Stimulated activated CD4-positive, alpha-beta T cell treated with anti-CD3 and anti-CD28 coated beads, Interleukin-4, amount 100 ng/mL, for 24 hours (primary cell): Measurements from ENCODE around the gene CRABP1.

ENCODE experiments used
- DNase-seq: peaks from one replicate; pipeline ENCODE4 v3.0.0-alpha.2; 2020

CRABP1 gene

GRCh38 chr15:78347586-78348543 lies 7.7 kb downstream of the CRABP1 start:
- DNase-seq: no peak

DNA sequence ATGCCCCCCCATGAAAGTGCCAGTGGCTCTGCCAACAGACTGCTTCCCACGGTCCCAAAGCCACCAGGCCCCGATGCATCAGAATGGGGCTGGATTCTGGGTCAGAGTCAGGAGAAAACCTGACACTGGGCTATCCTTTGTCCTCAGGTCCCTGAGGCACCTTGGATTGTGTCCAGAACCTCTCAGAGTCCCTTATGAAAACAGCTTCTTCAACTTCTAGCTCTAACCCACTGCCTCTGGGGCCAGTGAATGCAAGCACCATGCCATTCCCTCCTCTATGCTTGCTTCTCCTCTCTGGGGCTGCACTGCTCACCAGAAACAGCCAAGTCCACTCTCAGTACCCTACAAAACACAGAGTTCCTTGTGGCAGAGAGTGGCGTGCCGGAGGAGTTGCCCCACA lies 9.9 kb downstream of the CRABP1 start:
- DNase-seq: no peak

- no peak for DNase-seq
These were observed 11.4 kb downstream of the CRABP1 start for GRCh38 chr15:78351539-78351938.

- no peak for DNase-seq
These were observed 12.9 kb downstream of the CRABP1 start for GRCh38 chr15:78353093-78353492.

- no peak for DNase-seq
These were observed 15.0 kb downstream of the CRABP1 start for GRCh38 chr15:78355177-78355576.

DNA sequence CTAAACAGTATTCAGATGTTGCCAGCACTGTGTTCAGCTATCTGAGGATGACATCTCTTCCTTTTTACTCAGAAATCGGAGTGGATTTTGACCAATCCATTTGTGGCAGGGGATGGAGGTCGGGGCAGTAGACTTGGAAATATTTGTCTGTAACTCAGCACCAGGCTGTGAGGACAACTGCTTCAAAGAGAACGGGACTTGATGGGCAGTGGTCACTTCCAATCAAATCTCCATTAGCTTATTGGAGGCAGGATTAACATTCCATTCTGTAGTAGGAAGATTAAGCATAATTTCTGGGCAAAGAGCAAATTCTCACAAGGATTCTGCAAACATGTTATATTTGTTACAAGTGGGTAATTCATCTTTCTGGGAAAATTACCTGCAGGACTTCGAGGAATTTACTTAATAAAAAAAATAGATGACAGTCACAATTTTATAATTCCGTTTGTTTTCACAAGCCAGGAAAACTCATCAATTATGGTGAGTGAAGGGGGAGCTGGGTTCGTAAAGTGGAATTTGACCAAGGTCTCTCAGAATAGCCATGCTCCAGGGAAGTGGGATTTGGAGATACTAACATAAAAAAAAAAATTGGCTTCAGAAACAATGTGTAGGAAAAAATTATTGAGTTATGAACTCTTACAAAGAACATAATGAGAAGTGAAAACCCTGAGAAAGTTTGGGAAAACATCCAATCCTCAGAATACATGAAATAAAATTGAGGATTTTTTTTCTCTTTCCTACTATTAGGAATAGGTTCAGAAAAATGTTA lies 18.1 kb downstream of the CRABP1 start:
- no peak for DNase-seq

DNA sequence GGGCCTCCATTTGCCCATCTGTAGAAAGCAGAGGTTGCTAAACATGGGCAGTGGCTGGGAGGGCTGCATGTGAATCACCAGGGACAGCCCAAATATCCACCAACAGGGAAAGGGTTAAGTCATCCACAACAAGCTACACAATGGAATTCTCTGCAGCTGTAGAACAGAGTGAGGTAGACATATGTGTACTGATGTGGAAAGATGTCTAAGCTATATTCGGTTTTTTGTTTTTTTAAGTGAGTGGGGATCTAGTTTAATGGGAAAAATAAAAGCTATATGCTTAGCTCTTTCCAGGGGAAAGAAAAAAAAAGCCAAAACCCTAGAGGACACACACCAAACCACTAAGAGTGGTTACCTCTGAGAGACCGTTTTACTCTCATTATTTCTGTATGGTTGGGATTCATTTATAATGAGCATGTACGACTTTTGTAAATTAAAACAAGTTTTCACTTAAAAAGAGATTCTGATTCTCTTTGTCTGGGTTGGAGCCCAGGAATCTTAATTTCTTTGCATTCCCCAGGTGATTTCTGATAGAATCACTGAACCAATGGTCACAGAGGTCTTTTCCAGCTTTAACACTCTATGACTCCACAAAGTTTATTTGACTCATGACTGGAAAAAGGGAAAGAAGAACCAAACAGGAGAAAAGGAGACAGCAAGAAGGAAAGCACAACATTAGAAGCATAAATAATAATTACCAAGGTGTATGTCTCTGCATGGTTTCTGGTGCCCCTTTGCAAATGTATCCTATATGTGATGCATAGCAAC lies 19.1 kb downstream of the CRABP1 start:
- DNase-seq: no peak

GRCh38 chr15:78360367-78360801 lies 20.2 kb downstream of the CRABP1 start:
- DNase-seq: no peak

DNA sequence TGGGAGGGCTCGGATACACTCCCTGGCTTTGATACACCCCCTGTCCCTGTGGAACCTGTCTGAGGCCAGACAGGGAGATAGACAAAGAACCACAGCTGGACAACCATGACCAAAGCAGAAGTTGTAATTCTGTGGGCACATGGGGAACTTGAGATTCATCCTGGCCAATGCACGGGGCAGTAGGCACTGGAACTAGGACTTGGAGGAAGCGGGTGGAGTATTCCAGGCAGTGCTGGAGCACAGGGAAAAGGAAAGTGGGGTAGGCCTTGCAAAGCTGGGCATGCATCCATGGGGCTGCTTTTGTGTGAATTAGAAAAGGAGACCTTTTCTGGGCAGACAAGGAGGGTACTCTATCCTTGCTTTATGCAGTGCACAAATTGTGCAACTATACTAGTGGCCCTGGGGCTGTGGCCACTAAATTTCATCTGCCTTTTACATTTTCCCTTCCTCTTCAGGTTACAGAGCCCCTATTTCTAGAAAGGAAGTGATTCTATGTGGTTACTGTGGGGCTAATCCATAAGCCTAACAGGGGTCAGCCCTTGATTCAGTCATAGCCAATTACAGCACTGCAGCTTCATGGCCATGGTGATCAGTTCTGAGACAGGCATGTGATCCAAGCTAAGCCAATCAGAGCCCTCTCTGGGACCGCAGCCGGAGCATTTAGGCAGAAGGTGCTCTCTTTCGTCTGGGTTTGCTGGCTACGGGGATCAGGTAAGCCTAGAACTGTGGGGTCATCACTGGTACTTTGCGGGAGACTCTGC lies 21.0 kb downstream of the CRABP1 start:
- no peak for DNase-seq

DNA sequence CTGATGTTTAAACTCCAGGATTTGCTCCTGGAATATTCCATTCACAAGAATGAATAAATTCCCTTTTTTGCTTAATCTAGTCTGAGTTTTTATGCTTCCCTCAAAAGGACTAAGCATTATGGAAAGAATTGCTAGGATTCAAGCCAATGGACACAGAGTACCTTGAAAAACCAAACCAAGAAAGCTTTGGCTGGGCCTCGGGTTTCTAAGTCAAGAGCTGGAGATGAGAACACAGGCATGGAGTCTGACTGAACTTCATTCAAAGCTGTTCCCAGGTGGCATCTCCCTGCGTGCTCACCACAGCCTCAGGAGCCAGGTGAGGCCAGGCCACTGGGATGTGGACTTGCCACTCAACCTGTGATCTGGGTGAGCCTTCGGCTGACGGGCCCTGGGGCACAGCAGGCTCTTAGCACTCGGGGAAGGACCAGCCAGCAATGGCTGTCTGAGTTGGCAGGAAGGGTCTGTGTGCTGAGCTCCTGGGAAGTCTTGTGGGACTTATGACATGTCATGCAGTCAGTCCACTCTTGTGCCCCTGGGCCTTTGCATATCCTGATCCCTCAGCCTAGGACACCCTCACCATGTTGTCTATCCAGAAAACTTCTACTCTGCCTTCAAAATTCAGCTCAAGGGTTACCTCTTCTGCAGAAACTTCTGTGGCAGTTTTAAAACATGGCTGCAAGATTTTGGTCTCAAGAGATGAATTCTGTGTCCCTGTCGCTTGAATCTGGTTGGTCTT lies 21.8 kb downstream of the CRABP1 start:
- no peak for DNase-seq

DNA sequence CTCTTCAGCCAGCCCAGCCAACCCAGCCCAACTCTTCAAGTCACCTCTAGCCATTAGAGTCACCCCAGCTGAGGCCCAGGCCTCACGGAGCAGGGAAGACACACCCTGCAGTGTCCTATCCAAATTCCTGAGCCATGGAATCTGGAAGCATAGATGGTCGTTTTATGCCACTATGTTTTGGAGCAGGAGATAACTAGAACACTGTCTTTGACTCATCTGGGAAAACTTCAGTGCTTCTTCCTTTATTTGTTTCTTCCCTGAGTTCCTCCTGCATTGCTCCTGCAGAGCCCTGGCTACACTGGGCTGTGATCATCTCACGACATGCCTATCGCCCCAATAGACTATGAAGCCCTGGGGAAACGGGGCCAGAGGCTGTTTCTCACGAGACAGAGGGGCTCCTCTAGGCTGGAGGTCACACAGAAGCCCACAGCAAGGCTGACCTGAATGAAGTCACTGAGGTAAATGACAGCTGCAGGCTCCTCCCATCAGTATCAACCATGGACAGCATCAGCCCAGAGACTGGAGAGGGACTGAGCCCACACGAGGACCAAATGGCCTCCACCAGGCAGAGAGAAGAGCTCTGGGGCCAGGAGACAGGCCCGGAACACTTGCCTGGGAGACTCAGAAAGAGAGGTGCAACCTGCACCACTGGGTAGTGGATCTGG lies 22.7 kb downstream of the CRABP1 start:
- DNase-seq: no peak

DNA sequence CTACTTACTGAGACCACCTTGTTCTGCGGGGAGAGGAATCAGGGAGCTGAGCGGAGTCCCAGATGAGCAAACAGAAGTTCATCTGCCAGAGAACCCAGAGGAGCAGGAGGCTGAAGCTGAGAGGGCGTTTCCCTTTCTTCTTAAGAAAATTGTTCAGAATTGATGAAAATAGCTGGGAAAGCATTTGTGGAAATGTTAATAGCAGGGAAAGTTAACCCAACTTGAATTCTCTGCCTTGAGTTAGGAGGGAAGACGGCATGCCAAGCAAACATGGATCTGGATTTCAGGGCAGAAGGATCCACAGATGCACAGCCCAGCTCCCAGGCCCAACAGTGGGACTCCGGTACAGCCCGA lies 23.2 kb downstream of the CRABP1 start:
- DNase-seq: no peak

- DNase-seq: no peak
These were observed 24.1 kb downstream of the CRABP1 start for GRCh38 chr15:78364233-78364632.

DNA sequence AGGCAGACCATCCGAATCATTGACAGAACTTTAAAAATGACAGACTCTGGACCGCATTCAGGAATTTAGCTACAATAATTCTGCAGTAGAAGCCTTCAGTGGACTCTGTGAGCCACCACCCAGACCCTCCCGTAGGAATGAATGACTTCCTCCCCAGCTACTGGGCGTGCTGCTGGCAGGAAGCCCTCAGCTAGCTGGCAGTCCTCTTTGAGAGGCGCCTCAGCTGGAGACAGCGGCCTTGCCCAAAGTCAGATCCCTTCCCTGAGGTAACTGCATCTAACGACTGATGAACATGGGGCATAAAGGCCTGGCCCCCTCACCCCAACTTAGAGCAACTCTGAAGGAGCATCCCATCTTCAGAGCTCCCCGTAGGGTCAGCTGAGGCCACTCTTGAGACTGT lies 25.8 kb downstream of the CRABP1 start:
- DNase-seq: no peak

GRCh38 chr15:78366342-78366741 lies 26.2 kb downstream of the CRABP1 start:
- DNase-seq: no peak

DNA sequence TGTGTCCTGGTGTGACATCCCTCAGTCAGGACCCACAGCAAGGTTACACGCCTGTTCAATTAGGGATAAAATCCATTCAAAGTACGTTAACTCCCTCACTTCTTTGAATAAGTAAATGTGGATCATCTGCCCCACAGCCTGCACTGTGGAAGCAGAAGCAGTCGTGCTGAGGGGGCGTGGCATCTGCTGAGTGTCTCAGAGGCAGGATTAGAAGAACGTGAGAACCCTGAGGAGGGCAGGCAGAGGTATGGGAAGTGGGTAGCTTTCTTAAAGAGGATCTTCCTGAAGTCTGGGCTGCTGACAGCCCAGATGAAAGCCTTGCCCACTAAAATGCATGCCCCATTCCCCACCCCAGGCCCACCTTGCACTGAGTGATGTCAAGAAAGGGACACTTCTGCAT lies 28.5 kb downstream of the CRABP1 start:
- DNase-seq: no peak

DNA sequence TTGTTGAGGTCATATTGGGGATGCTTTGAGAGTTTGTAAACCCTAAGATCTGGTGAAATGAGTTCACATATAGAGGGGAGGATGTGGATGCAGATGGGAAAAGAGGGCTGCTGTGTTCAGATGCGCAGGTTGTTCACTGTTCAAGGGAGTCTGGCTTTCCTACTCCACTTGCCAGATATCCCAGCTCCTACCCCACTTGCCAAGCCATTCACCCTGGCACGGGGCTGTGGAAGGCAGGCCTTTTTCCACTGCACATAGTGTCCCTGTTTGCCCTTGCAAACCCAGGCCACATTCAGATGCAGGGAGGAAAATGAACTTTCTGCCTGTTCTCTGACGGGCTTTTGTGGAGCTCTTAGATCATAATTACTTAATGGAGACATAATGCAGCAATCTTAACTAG lies 29.0 kb downstream of the CRABP1 start:
- DNase-seq: no peak

- DNase-seq: no peak
These were observed 29.9 kb downstream of the CRABP1 start for GRCh38 chr15:78370013-78370412.

DNA sequence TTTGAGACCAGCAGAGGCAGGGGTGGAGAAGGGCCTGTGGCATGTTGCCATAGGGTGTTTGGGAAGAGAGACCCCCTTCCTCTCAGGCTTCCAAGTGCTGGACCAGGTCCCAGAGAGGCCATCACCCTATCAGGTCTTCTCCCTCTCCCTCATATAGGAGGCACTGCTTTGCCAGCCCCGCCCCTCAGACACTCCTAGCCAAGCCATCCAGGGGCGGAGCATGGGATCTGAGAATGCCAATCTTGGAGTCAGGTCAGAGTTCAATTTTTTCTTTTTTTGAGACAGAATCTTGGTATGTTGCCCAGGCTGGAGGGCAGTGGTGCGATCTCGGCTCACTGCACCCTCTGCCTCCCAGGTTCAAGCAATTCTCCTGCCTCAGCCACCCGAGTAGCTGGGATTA lies 32.7 kb downstream of the CRABP1 start:
- no peak for DNase-seq

DNA sequence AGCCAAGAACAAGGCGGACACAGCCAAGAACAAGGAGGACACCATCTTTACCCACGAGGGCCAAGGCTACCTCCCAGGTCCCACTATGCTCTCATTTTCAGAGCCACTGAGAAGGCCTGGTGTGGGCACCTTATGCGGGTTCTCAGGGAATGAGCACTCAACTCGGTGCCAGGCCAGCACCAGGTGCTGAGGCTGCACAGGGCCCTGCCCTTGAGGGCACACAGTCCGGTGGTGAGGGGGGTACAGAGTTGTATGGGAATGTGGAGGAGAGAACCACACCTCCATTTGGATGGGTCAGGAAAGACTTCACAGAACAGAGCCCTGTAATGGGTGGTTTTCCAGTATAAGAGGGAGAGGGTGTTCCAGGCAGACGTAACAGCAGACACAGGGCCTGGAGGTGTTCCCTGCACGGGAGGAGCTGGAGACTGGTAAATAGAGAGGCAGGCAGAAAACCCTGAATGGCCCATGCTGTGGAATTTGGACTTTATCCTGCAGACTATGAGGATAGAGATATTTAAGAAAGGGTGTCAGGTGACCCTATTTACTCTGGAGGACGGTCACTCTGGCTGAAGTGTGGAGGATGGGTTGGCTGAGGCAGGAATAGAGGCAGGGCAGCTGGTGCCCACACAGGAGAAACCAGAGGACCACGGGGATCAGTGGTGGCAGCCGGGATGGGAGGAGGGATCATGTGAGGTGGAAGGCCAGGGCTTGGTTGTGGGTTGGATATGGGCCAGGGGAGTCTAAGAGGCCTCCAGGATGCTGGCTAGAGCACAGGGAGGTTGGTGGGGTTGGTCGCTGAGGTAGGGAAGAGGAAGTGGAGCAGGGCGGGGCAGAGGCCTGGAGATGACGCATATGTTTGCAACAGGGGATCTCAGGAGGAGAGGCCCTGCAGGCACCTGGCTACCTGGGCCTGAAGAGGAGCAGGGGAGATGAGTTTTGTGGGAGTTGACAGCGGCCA lies 34.6 kb downstream of the CRABP1 start:
- DNase-seq: no peak
